SW 1271 (cell line): ENCODE data around the gene CCL13.

Experiments used
- DNase-seq, 2 experiments: peaks; one replicate each; lab custom pipeline; 2025; lab: John Stamatoyannopoulos, UW

Gene CCL13

GRCh38 chr17:34384822-34385605 lies 28.7 kb downstream of the CCL13 start:
- no peak for DNase-seq

- DNase-seq: no peak
These were observed 30.0 kb downstream of the CCL13 start for GRCh38 chr17:34386343-34386696.

- DNase-seq: no peak
These were observed 30.6 kb downstream of the CCL13 start for GRCh38 chr17:34386697-34387550.

- no peak for DNase-seq
These were observed 31.3 kb downstream of the CCL13 start for GRCh38 chr17:34387566-34387965.

GRCh38 chr17:34389126-34389750 lies 33.0 kb downstream of the CCL13 start:
- DNase-seq: no peak

- no peak for DNase-seq
These were observed 34.4 kb downstream of the CCL13 start for GRCh38 chr17:34390649-34391048.

- no peak for DNase-seq
These were observed 35.0 kb downstream of the CCL13 start for GRCh38 chr17:34391241-34391640.

- no peak for DNase-seq
These were observed 37.1 kb downstream of the CCL13 start for GRCh38 chr17:34393401-34393800.

- no peak for DNase-seq
These were observed 41.0 kb downstream of the CCL13 start for GRCh38 chr17:34397265-34397664.

- DNase-seq: no peak
These were observed 42.7 kb downstream of the CCL13 start for GRCh38 chr17:34398990-34399389.

- DNase-seq: no peak
These were observed 43.4 kb downstream of the CCL13 start for GRCh38 chr17:34399725-34400124.

- no peak for DNase-seq
These were observed 44.1 kb downstream of the CCL13 start for GRCh38 chr17:34400301-34400931.

- no peak for DNase-seq
These were observed 44.9 kb downstream of the CCL13 start for GRCh38 chr17:34401165-34401564.

GRCh38 chr17:34403006-34403405 lies 46.7 kb downstream of the CCL13 start:
- DNase-seq: no peak

GRCh38 chr17:34406226-34406625 lies 49.9 kb downstream of the CCL13 start:
- DNase-seq: no peak
